ENCODE data around the gene VMP1.
"Not testable (repeated sequence)": the region's sequence is repeated elsewhere in the genome, so short reads cannot be mapped to it uniquely, and the experiment has no call there.

The VMP1 gene

GRCh38 chr17:59756236-59756818, 48.9 kb downstream of the VMP1 start:
- DNase-seq, result no peak

- DNase-seq, result no peak
Measured at GRCh38 chr17:59757043-59757442, 49.6 kb downstream of the VMP1 start.

DNA sequence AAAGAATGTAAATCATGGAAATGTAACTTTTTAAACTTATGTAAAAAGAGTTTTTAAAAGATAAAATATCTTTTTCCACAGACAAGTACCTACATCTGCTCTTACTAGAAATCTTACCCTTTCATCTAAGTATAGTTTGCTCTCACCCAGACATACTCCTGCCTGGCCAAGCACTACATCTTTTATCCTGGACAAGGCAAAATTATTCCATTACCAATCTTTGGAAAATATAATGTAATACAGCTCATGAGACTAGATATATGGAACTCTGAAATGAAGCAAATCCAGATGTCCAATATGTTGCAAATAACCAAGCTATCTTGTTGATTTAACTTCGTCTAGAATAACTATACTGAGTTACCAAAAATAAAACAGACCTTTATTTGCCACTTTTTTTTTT, 50.0 kb downstream of the VMP1 start:
- DNase-seq, result no peak

DNA sequence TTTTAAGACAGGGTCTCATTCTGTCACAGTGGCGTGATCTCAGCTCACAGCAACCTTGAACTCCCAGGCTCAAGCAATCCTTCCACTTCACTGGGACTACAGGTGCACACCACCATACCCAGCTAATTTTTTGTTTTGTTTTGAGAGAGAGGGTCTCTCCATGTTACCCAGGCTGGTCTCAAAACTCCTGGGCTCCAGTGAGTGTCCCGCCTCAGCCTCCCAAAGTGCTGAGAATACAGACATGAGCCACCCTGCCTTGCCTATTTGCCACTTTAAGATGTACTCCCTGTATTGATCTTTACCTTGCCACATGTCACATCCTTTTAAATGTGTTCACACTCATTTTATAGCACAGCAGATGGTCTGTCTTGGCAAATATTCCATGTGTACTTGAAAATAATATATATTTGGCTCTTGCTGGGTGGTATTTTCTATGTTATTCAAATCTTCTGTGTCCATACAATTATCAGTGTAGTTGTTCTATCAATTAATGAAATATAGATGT, 50.5 kb downstream of the VMP1 start:
- no peak for DNase-seq

DNA sequence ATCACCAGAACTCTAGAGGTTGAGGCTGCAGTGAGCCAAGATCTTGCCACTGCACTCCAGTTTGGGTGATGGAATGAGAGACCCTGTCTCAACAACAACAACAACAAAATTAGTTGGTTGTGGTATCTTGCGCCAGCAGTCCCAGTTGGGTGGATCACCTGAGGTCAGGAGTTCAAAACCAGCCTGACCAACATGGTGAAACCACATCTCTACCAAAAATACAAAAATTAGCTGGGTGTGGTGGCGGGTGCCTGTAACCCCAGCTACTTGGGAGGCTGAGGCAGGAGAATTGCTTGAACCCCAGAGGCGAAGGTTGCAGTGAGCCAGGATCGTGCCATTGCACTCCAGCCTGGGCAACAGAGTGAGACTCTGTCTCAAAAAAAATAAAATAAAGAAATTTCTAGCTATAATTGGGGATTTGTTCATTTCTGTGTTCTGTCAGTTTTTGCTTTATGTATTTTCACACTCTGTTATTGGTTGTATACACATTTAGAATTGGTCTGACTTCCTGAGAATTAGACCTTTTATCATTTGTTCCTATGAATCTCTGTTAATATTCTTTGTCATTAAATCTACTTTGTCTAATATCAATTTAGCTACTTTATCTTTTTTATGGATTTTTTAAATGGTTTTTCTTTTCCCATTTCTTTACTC, 51.7 kb downstream of the VMP1 start:
- not testable (repeated sequence) for DNase-seq

DNA sequence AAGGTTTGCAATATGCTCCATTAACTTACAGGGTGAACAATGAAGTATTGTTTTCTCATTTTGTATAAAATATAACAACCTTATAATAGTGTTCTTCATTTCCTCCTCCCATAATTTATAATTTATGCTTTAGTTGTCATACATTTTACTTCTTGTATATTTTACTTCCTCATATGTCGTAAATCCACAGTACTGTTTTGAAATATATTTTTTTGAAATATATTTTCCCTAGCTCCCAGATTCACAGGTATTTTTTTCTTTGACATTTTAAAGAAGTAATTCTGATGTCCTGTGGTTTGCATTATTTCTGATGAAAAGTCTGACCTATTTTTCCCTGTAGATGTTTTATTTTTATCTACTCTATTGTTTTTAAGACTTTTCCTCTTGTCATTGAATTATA, 52.7 kb downstream of the VMP1 start:
- DNase-seq, result no peak

DNA sequence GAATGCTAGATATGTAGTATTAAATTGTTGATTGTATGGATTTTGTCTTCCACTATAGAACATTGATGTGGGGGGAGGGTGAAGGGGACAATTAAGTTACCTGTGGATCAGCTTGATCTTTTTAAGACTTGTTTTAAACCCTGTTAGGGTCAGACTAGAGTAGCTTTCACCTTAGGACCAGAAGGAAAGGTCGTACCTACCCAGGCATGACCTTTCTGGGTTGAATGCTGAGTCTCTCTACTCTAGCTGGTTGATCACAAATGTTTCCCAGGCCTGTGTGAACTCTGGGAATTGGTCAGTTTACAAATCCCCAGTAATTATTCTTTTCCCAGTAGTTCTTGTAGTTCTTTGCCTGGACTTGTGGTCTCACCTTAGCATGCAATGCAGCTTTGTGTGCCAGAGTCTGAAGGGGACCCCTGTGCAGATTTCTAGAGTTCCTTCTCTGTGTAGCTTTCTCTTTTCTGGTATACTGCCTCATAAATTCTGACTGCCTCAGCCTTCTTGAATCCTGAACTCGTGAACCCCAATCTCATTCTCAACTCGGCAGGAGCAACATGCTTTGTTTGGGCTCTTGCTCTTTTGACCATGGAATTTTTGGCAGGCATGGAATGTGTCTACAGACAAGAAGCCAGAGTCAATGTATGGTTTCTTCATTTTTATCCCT, 54.1 kb downstream of the VMP1 start:
- no peak for DNase-seq

DNA sequence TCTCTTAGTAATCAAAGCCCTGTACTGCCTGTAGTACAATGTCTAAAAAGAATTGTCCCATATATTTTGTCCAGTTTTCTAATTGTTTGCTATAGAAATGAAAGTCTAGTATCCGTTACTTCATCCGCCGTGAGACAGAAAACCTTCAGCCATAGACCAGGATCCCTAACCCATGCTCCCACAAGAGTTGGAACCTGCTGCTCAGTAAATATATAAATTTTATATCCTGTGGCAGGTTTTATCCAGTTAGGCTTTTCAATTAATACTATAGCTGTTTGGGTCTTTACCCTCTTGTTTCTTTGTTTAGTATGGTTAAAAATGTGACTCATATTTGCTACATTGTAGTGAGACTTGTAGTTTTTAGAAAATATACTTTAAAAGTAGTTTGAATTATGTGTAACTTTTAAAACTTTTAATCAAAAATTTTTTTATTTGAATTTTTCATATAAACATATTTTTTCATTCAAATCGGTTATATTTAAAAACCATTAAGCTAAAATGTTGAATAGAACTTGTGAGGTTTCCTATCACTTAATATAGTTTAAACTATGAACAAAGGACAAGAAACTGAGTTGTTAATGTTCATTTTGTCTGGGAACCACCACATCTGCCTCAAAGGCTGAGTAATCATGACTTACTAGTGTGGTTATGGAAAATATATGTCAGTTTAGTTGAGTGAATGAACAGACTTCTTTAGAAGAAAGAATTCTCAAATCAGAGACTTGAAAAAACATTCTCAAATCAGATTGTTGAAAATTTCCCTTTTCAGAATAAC, 54.8 kb downstream of the VMP1 start:
- DNase-seq, result no peak

GRCh38 chr17:59762824-59763374, 55.4 kb downstream of the VMP1 start:
- DNase-seq, result no peak

DNA sequence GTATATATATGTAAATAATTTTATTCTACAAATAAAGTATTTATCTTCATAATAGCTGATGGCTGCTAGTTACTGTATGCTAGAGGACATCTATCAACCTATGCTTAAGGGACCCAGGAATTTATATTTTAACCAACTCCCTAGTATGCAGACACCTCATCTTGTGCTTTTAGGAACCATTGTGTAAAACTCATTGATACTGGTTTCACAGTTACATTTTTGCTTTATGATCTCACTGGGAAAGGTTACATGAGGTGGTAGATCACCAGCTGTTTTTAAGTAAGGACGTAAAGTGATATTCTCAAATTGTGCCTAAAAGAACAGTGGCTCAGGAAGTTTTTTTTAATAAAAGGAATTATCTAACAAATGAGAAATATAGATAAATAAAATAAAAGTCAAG, 56.4 kb downstream of the VMP1 start:
- DNase-seq, result no peak

- no peak for DNase-seq
Measured at GRCh38 chr17:59764292-59764741, 56.9 kb downstream of the VMP1 start.

- DNase-seq, result no peak
Measured at GRCh38 chr17:59765038-59765437, 57.6 kb downstream of the VMP1 start.

DNA sequence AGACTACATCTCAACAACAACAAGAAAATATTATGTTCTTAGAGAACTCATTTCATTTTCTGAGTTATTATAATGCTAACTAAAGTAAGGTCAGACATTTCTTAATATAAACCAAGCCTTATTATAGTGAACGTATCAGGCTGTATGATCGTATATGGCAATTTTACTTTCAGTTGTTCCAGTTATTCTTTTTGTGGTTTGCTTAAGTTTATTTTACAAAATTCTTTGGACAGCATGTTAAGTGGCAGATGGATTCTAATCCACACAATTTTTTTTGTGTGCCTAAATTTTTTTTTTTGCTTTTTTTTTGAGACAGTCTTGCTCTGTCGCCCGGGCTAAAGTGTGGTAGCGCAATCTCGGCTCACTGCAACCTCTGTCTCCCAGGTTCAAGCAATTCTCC, 59.0 kb downstream of the VMP1 start:
- no peak for DNase-seq

DNA sequence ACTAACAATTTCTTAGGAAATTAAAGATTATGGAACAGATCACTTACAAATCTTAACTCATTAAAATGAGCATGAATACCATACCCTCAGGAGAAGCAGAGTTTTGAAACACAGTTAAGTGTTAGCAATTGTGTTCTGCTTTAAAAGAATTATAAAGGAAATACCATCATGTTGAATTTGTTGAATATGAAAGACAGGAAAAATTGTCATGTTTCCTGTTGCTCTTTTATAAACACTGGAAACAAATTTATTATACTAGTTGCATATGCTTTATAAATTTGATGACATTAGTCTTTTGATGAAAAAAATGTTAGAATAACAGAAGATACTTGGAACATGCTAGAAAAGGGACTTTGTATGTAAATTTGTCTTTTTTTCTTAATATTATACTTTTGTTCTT, 59.7 kb downstream of the VMP1 start:
- no peak for DNase-seq

DNA sequence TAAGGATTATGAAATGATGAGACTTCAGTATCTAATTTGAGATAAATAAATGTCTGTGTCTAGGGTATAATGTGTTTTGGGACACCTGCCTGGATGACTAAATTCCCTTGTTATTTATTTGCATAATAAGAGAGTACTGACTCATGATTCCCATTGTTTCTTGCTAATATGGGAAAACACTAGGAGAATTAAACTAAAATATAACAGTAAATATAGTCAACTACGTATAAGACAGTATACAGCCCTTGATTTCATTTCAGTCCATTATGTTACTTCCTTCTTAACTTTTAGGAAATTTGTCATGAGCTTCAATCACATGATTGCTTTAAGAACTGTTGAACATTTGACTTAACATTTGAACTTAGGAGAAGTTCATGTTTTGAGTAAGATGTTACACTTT, 62.4 kb downstream of the VMP1 start:
- DNase-seq, result no peak

DNA sequence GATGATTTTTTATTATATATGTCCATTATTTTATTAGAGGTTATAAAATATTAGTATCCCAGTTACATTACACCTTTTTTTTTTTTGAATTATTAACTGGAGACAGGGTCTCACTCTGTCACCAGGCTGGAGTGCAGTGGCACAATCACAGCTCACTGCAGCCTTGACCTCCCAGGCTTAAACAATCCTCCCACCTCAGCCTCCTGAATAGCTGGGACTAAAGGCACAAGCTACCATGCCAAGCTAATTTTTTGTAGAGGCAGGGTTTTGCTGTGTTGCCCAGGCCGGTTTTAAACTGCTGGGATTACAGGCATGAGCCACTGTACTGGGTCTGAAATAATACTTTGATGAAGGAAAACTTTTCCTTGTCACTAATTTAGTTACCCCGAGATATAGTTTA, 63.6 kb downstream of the VMP1 start:
- DNase-seq, result no peak

DNA sequence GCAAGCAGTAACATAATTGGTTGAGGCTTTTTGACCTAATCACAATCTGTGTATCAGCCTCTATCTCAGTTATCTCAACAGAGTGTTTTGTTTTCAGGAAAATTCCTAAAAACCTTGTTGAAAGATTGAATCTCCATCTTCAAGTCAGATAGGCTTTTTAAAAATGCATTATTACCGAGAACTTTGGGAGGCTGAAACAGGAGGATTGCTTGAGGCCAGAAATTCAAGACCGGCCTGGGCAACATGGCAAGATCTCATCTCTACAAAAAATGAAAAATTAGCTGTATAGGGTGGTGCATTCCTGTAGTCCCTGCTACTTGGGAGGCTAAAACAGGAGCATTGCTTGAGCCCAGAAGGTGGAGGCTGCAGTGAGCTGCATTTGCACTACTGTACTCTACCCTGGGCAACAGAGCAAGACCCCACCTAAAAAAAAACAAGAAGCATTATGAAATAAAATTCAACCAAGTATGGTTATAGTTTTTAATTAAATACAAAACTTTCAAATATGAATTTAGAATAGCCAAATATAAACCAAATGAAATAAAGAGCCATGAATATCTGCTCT, 68.4 kb downstream of the VMP1 start:
- no peak for DNase-seq

DNA sequence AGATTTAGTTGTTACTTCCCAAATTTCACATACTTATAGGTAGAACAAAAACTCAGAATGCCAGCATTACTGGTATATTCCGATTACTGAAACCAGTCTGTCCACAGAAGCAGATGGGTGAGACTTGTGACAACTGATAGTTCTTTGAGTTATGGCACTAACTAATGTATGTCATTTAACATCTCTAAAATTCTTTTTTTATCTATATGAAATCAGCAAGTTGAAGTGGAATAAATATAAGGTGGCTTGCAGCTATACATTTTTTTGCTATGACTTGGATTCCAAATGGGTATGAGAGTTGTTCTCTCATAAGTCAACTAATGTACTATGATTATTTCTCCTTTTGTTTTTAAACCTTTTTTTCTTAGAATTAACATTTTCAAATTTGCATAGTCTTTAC, 69.1 kb downstream of the VMP1 start:
- no peak for DNase-seq

DNA sequence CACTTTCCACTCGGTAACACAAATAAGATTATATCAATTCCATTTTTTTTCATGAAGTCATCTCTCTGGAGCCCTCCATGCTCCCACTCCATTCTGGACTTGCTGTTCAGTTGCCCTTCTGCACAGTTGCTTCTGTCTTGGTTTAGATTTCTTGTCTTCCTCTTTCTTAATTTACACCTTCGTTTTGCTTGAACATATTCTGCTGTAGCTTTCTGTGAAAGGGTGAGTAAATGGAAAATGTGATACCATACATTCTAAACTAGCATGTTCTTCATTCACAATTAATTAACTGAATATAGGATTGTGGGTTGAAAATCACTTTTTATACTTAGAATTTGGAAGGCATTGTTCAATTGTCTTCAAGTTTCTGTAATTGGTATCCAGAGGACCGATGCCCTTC, 69.6 kb downstream of the VMP1 start:
- no peak for DNase-seq

- DNase-seq, result no peak
Measured at GRCh38 chr17:59778996-59779395, 71.5 kb downstream of the VMP1 start.

GRCh38 chr17:59779521-59779920, 72.1 kb downstream of the VMP1 start:
- DNase-seq, result no peak

DNA sequence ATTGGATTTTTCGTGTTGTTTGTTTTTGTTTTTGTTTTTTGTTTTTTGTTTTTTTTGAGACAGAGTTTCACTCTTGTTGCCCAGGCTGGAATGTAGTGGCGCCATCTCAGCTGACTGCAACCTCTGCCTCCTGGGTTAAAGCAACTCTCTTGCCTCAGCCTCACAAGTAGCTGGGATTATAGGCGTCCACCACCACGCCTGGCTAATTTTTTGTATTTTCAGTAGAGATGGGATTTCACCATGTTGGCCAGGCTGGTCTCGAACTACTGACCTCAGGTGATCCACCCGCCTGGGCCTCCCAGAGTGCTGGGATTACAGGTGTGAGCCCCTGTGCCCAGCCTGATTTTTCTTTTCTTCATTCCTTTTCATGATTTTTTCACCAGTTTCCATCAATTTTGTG, 73.1 kb downstream of the VMP1 start:
- DNase-seq, result not testable (repeated sequence)

Measured in GF-D8 (cell line).